GM06990 (cell line): ENCODE measurements around the gene WDR93.

Experiments used
- DNase-seq: peaks from one replicate; pipeline ENCODE4 v3.0.0-alpha.2; 2011; ENCODE audit not compliant: insufficient read length; ENCODE audit errors: extremely low read depth
- H3K27me3 ChIP-seq: replicated peaks from 2 replicates; pipeline ENCODE4 v1.6.0; 2011; ENCODE audit warnings: low read length; ENCODE audit not compliant: control insufficient read depth, insufficient read depth
- H3K36me3 ChIP-seq: 2 replicates; pipeline ENCODE4 v1.5.1; 2011; ENCODE audit warnings: low read length; ENCODE audit not compliant: control insufficient read depth, insufficient read depth
- H3K4me3 ChIP-seq: replicated peaks from 2 replicates; pipeline ENCODE4 v1.5.1; 2011; ENCODE audit warnings: low read depth, mild to moderate bottlenecking, control low read depth, low read length
- TF ChIP-seq, protein P1 (sequence below): IDR thresholded peaks from 2 replicates; pipeline ENCODE4 v1.5.1; 2011; ENCODE audit warnings: low read length, control low read depth, mild to moderate bottlenecking, inconsistent platforms; ENCODE audit not compliant: insufficient read depth, poor library complexity, severe bottlenecking

WDR93 gene

DNA sequence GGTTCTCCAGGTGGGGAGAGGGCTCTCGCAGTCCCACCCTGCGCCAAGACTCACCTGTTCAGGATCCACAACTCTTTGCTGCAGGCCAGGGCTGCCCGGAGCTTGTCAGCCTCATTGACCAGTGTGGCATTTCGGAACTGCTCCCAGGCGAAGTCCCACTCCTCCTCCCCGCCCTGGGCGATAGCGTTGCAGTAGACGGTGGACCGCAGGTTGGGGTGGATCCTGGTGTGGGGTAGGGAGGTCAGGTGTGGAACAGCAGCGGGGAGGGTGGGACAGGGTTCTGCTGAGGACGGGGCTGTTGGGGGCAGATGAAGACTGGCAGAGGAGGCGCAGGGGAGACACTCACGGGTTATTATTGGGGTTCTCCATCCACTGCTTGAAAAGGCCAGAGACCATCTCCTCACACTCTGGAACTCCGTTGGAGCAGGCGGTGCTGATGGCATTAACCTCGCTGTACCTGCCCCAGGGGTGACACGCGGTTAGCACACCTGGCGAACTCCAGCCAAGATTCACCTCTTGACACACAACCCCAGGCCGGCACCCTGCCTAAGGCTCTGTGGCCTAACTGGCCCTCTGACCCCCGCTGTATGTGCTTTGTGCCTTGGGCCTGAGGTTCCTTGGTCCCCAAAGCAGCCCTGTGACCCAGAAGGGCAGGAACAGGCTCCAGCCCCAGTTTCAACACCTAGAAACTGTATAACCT is 101.6 kb downstream of the WDR93 start:
- Histone ChIP-seq H3K4me3 (no peak overlapping the region), H3K36me3 (no peaks in the 10 kb centered on the region), H3K27me3 (no peaks in the 10 kb centered on the region)
- TF ChIP-seq, protein P1, sequence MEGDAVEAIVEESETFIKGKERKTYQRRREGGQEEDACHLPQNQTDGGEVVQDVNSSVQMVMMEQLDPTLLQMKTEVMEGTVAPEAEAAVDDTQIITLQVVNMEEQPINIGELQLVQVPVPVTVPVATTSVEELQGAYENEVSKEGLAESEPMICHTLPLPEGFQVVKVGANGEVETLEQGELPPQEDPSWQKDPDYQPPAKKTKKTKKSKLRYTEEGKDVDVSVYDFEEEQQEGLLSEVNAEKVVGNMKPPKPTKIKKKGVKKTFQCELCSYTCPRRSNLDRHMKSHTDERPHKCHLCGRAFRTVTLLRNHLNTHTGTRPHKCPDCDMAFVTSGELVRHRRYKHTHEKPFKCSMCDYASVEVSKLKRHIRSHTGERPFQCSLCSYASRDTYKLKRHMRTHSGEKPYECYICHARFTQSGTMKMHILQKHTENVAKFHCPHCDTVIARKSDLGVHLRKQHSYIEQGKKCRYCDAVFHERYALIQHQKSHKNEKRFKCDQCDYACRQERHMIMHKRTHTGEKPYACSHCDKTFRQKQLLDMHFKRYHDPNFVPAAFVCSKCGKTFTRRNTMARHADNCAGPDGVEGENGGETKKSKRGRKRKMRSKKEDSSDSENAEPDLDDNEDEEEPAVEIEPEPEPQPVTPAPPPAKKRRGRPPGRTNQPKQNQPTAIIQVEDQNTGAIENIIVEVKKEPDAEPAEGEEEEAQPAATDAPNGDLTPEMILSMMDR = no peak
- no peak for DNase-seq
